ENCODE results near the gene SERINC2.

GRCh38 chr1:31383967-31384366, 29.0 kb upstream of the SERINC2 start:
- no peak for TF ChIP-seq CTCF (IDR thresholded peaks at IDR 0.05)
- TF ChIP-seq REST (IDR thresholded peaks at IDR 0.05; ENCODE audit: insufficient read depth in 1 of 2, low read depth in 2 of 2, low read length in 1 of 2): no peak
- TF ChIP-seq SIN3A (IDR thresholded peaks at IDR 0.05; ENCODE audit: borderline replicate concordance, insufficient read depth, low read depth, low read length): no peak

Data from Panc1 (cell line).